ENCODE results near the gene NLRP1. TPM values are rescaled to one million over a fixed set of nuclear protein-coding genes. Genes with fewer than 3 reads are reported as not detected.

The NLRP1 gene
- total and polyA plus RNA-seq, 2 donors (not counting 3 experiments of a cell fraction or from before 2014, with no cell fraction given) = 43.8 to 53.9 TPM

- Histone ChIP-seq H3K9me1 (replicated peaks; ENCODE audit: control insufficient read depth, extremely low read depth, insufficient read depth, low read length) (no peaks in the 10 kb centered on the region), H3K36me3 (ENCODE audit: control insufficient read depth in 2 of 2, extremely low read depth in 1 of 2, insufficient read depth in 2 of 2, low read length in 2 of 2) (peaks cover 0 to 3% of the 10 kb centered on the region in 2 experiments), H3K27ac (ENCODE audit: insufficient read depth, low read depth, low read length) (no peak overlapping the region), H3K27me3 (ENCODE audit: control insufficient read depth in 2 of 2, insufficient read depth in 2 of 2, low read length in 2 of 2) (no peaks in the 10 kb centered on the region), H4K20me1 (replicated peaks; ENCODE audit: control insufficient read depth, extremely low read depth, insufficient read depth, low read length) (no peaks in the 10 kb centered on the region), H3K4me1 (ENCODE audit: control insufficient read depth, extremely low read depth, insufficient read depth, low read length) (peaks cover 5% of the 10 kb centered on the region), H3K4me3 (replicated peaks in 1 of 3; ENCODE audit: insufficient read depth in 1 of 3, low read depth in 1 of 3, low read length in 3 of 3) (no peak overlapping the region), H3K9me3 (replicated peaks; ENCODE audit: control insufficient read depth, insufficient read depth, low read length) (no peaks in the 10 kb centered on the region), H2AFZ (ENCODE audit: low read depth, low read length) (no peak overlapping the region), H3K79me2 (ENCODE audit: control insufficient read depth, insufficient read depth, low read length) (no peaks in the 10 kb centered on the region), H3K9ac (replicated peaks; ENCODE audit: extremely low read depth, insufficient read depth, low read length) (no peak overlapping the region), H3K4me2 (ENCODE audit: insufficient read depth, low read length) (no peak overlapping the region)
- BruUV-seq (replicated peaks) = no TSS peak
- dilution Hi-C loops (cut with MboI; ENCODE audit: extremely low pct_ligation_motif_present, low sequenced_read_pairs) = no loop called here
- DNase-seq (ENCODE audit: low read depth, low spot score) (no peak), FAIRE-seq (no peak)
- TF ChIP-seq MYC (IDR thresholded peaks at IDR 0.05; ENCODE audit: low read depth, low read length) = no peak
- no peak for TF ChIP-seq POLR2AphosphoS5 (IDR thresholded peaks at IDR 0.05; ENCODE audit: insufficient read depth, low read depth, low read length)
- TF ChIP-seq FOS (IDR thresholded peaks at IDR 0.05; ENCODE audit: borderline replicate concordance, insufficient read depth, low read length) = no peak
- TF ChIP-seq POLR2A (IDR thresholded peaks at IDR 0.05; ENCODE audit: low read depth, low read length) = no peak
- no peak for TF ChIP-seq GATA2 (IDR thresholded peaks at IDR 0.05; ENCODE audit: insufficient read depth, insufficient read length, low read depth, low read length)
- TF ChIP-seq CTCF (IDR thresholded peaks at IDR 0.05; ENCODE audit: extremely low read depth in 1 of 2, insufficient read depth in 1 of 2, low read depth in 1 of 2, low read length in 2 of 2) = no peak
- TF ChIP-seq MAX (IDR thresholded peaks at IDR 0.05; ENCODE audit: insufficient read depth, insufficient read length) = no peak
- ChIA-PET CTCF (no interaction called here), POLR2A (no interaction called here)
- intact Hi-C loops (cut with micrococcal nuclease) = no loop called here
Observed at GRCh38 chr17:5501685-5502084, 82.6 kb downstream of the NLRP1 start.

Measured in endothelial cell of umbilical vein (primary cell).